Neural progenitor cell (in vitro differentiated cells): ENCODE measurements around the gene MAPKAPK3. TPM values are rescaled to one million over a fixed set of nuclear protein-coding genes. Genes with fewer than 3 reads are reported as not detected.

Experiments
- DNase-seq: peaks from one replicate; pipeline ENCODE4 v3.0.0-alpha.2; 2016; ENCODE audit warnings: low spot score
- H2AFZ ChIP-seq: fragments of 200-600 bp; sonication (generic); replicated peaks from 2 replicates; pipeline ENCODE4 v1.6.1; 2016; ENCODE audit warnings: antibody characterized with exemption
- H3F3A ChIP-seq: fragments of 200-600 bp; sonication (generic); 2 replicates; pipeline ENCODE4 v1.6.1; 2016; ENCODE audit warnings: antibody characterized with exemption, low read depth
- H3K27ac ChIP-seq: fragments of 200-600 bp; sonication (generic); 2 replicates; pipeline ENCODE4 v1.5.1; 2016; ENCODE audit warnings: mild to moderate bottlenecking
- H3K27me3 ChIP-seq: fragments of 200-600 bp; sonication (generic); 2 replicates; pipeline ENCODE4 v1.6.1; 2016; ENCODE audit warnings: mild to moderate bottlenecking, moderate library complexity
- H3K36me3 ChIP-seq: fragments of 200-600 bp; sonication (generic); 2 replicates; pipeline ENCODE4 v1.5.1; 2016
- H3K4me1 ChIP-seq: fragments of 200-600 bp; sonication (generic); 2 replicates; pipeline ENCODE4 v1.6.1; 2016; ENCODE audit warnings: mixed run types
- H3K4me2 ChIP-seq: fragments of 200-600 bp; sonication (generic); 2 replicates; pipeline ENCODE4 v1.6.1; 2016
- H3K4me3 ChIP-seq: fragments of 200-600 bp; sonication (generic); 2 replicates; pipeline ENCODE4 v1.5.1; 2016
- H3K79me2 ChIP-seq: fragments of 200-600 bp; sonication (generic); 2 replicates; pipeline ENCODE4 v1.6.1; 2016; ENCODE audit warnings: low read depth
- H3K9ac ChIP-seq: fragments of 200-600 bp; sonication (generic); 2 replicates; pipeline ENCODE4 v1.6.1; 2016
- H3K9me3 ChIP-seq: fragments of 200-600 bp; sonication (generic); 2 replicates; pipeline ENCODE4 v1.5.1; 2016; ENCODE audit warnings: low read depth
- H4K20me1 ChIP-seq: fragments of 200-600 bp; sonication (generic); 2 replicates; pipeline ENCODE4 v1.6.1; 2016; ENCODE audit warnings: low read depth
- H3K27ac Mint-ChIP-seq: 3 replicates; pipeline ENCODE4 v1.8.0; 2021; ENCODE audit warnings: mixed read lengths
- H3K27me3 Mint-ChIP-seq: 2 replicates; pipeline ENCODE4 v1.8.0; 2022; ENCODE audit warnings: low read depth, mild to moderate bottlenecking, inconsistent platforms, moderate library complexity, mixed read lengths; ENCODE audit not compliant: insufficient read depth
- H3K36me3 Mint-ChIP-seq: 3 replicates; pipeline ENCODE4 v1.8.0; 2021; ENCODE audit warnings: mixed read lengths
- H3K4me1 Mint-ChIP-seq: 3 replicates; pipeline ENCODE4 v1.8.0; 2021; ENCODE audit warnings: mixed read lengths
- H3K4me3 Mint-ChIP-seq: 3 replicates; pipeline ENCODE4 v1.8.0; 2021; ENCODE audit warnings: mild to moderate bottlenecking, moderate library complexity, mixed read lengths
- H3K9me3 Mint-ChIP-seq: 3 replicates; pipeline ENCODE4 v1.8.0; 2020; ENCODE audit warnings: mixed read lengths
- EZH2 ChIP-seq: fragments of 200-600 bp; sonication (generic); IDR thresholded peaks from 2 replicates; pipeline ENCODE4 v1.6.1; 2017; ENCODE audit warnings: antibody characterized with exemption, mild to moderate bottlenecking, moderate library complexity
- EZH2phosphoT487 ChIP-seq: fragments of 200-600 bp; sonication (generic); IDR thresholded peaks from 2 replicates; pipeline ENCODE4 v1.6.1; 2017; ENCODE audit warnings: antibody characterized with exemption
- total RNA-seq: library from RNA; depleted of rRNA; stranded (reverse); fragments of >200 nt; gene quantifications from 2 replicates; pipeline ENCODE4 v1.2.3, GENCODE V29; 2015; ENCODE audit warnings: low replicate concordance
- TF ChIP-seq, protein P1 (sequence below): fragments of 200-600 bp; sonication (generic); IDR thresholded peaks from 2 replicates; pipeline ENCODE4 v1.5.1; 2017; ENCODE audit warnings: antibody characterized with exemption, mild to moderate bottlenecking

The MAPKAPK3 gene
- total RNA-seq, 1 donor from 2014 or later: 47.7 TPM

DNA sequence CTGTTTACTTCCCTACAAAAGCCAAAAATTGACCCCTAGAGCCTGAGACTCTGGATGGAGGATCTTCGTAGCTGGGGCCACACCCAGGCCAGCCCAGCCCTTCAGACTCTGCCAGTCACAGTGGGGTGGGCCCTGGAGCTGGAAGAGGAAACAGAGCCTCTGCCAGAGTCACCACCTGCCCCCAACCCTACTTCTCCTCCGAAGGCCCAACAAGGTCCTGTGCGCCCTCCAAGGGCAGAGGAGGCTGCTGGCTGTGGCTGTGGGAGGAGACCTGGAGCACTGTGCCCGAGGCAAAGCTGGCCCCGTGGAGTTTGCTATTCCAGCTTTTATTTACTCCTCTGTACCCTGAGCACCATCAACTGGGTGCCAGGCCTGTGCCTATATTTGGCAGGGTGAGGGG, 24.4 kb upstream of the MAPKAPK3 start:
- no peaks in the 10 kb centered on the region for H3K36me3 Mint-ChIP-seq
- no peak for TF ChIP-seq EZH2phosphoT487
- no peak for TF ChIP-seq EZH2
- TF ChIP-seq, protein P1, sequence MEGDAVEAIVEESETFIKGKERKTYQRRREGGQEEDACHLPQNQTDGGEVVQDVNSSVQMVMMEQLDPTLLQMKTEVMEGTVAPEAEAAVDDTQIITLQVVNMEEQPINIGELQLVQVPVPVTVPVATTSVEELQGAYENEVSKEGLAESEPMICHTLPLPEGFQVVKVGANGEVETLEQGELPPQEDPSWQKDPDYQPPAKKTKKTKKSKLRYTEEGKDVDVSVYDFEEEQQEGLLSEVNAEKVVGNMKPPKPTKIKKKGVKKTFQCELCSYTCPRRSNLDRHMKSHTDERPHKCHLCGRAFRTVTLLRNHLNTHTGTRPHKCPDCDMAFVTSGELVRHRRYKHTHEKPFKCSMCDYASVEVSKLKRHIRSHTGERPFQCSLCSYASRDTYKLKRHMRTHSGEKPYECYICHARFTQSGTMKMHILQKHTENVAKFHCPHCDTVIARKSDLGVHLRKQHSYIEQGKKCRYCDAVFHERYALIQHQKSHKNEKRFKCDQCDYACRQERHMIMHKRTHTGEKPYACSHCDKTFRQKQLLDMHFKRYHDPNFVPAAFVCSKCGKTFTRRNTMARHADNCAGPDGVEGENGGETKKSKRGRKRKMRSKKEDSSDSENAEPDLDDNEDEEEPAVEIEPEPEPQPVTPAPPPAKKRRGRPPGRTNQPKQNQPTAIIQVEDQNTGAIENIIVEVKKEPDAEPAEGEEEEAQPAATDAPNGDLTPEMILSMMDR: no peak
- H3K36me3 ChIP-seq: no peaks in the 10 kb centered on the region
- H3K4me1 ChIP-seq: no peaks in the 10 kb centered on the region
- H3K4me2 ChIP-seq: no peak overlapping the region
- no peak overlapping the region for H3K27ac ChIP-seq
- peaks cover 4% of the 10 kb centered on the region for H3K27me3 Mint-ChIP-seq
- no peaks in the 10 kb centered on the region for H3F3A ChIP-seq
- H3K9me3 ChIP-seq: no peaks in the 10 kb centered on the region
- no peak overlapping the region for H3K4me3 Mint-ChIP-seq
- H2AFZ ChIP-seq: no peak overlapping the region
- H3K9ac ChIP-seq: peak overlapping the region; percentile 20
- peaks cover 2% of the 10 kb centered on the region for H3K4me1 Mint-ChIP-seq
- no peaks in the 10 kb centered on the region for H3K9me3 Mint-ChIP-seq
- H3K4me3 ChIP-seq: no peak overlapping the region
- peak overlapping the region; percentile 22 for H3K27ac Mint-ChIP-seq
- no peak for DNase-seq
- no peaks in the 10 kb centered on the region for H3K79me2 ChIP-seq
- H4K20me1 ChIP-seq: no peaks in the 10 kb centered on the region
- H3K27me3 ChIP-seq: peaks cover 4% of the 10 kb centered on the region

DNA sequence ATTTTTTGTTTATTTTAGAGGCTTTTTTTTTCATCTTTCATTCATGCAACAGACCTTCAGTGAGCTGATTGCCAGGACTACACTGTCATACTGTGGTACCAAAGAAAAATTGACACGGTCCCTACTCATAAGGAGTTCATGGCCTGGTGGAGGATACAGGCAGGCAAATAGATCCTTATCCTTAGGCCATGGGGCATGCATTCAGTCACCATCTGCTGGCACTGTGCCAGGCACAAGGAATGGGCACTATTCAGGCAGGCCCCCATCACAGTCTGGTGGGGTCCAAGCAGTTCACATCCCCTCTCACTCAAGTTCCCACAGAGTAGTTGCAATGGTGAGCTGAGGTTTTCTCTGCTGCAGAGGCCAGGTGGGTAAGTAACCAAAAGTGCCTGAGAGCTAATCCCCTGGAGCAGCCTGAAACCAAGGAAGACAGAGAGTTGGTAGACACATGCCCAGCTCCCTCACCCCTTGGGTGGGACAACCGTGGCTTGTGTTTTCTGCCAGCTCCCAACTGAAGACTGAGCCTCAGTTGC, 22.6 kb upstream of the MAPKAPK3 start:
- H3F3A ChIP-seq: no peaks in the 10 kb centered on the region
- Mint-ChIP-seq H3K4me1 (peaks cover 2% of the 10 kb centered on the region), H3K9me3 (no peaks in the 10 kb centered on the region), H3K27ac (no peak overlapping the region), H3K4me3 (no peak overlapping the region), H3K27me3 (no peaks in the 10 kb centered on the region), H3K36me3 (no peaks in the 10 kb centered on the region)
- H3K4me2 ChIP-seq: no peak overlapping the region
- no peak overlapping the region for H3K9ac ChIP-seq
- no peak for DNase-seq
- H2AFZ ChIP-seq: no peak overlapping the region
- no peaks in the 10 kb centered on the region for H3K36me3 ChIP-seq
- no peak overlapping the region for H3K4me3 ChIP-seq
- H3K4me1 ChIP-seq: no peaks in the 10 kb centered on the region
- H3K27ac ChIP-seq: no peak overlapping the region
- no peaks in the 10 kb centered on the region for H4K20me1 ChIP-seq
- H3K9me3 ChIP-seq: no peaks in the 10 kb centered on the region
- TF ChIP-seq, protein P1: no peak
- TF ChIP-seq EZH2 (no peak), EZH2phosphoT487 (no peak)
- H3K27me3 ChIP-seq: peaks cover 4% of the 10 kb centered on the region
- no peaks in the 10 kb centered on the region for H3K79me2 ChIP-seq

DNA sequence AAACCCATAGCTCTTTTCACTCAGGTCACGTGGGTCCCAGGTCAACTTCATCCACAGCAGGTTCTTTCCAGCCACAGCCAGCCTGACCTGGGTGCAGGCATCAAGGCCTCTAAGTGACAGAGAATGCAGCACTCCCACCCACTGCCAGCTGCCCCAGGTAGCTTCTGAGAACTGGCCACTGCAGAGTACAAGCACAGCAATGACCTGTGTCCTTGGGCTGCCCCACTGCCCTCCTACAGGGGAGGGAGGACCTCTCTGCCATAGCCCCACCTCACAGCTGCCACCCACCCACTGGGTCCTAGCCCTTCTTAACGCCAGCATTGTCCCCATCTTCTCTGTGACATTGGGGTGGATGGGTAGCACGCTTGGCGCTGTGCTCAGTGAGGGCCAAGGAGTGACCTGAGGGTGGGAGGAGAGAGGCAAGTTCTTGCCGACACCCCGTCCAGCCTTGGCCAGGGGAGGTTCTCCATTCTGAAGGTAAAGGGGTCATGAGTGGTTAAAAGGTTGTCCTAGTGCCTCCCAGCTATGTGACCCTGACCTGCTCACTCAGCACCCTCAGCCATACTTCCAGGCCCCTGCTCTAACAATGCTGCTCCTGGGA, 17.7 kb upstream of the MAPKAPK3 start:
- no peaks in the 10 kb centered on the region for H3K9me3 Mint-ChIP-seq
- Histone ChIP-seq H3F3A (no peaks in the 10 kb centered on the region), H3K27ac (no peak overlapping the region), H3K9me3 (no peaks in the 10 kb centered on the region), H4K20me1 (no peaks in the 10 kb centered on the region), H3K4me2 (no peak overlapping the region), H3K4me3 (no peak overlapping the region), H3K4me1 (no peaks in the 10 kb centered on the region), H3K9ac (no peak overlapping the region), H3K79me2 (no peaks in the 10 kb centered on the region), H3K36me3 (no peaks in the 10 kb centered on the region), H2AFZ (no peak overlapping the region), H3K27me3 (no peaks in the 10 kb centered on the region)
- no peak for DNase-seq
- peaks cover 3% of the 10 kb centered on the region for H3K4me1 Mint-ChIP-seq
- H3K27me3 Mint-ChIP-seq: peaks cover 9% of the 10 kb centered on the region
- H3K27ac Mint-ChIP-seq: no peak overlapping the region
- no peaks in the 10 kb centered on the region for H3K36me3 Mint-ChIP-seq
- no peak for TF ChIP-seq EZH2phosphoT487
- TF ChIP-seq, protein P1: no peak
- TF ChIP-seq EZH2: no peak
- no peak overlapping the region for H3K4me3 Mint-ChIP-seq
